ENCODE results near the gene CPN1.
A peak's percentile ranks its signal among the peaks of the same experiment; 100 is the strongest.
"Not testable (repeated sequence)": the region's sequence is repeated elsewhere in the genome, so short reads cannot be mapped to it uniquely, and the experiment has no call there.

CPN1 gene

DNA sequence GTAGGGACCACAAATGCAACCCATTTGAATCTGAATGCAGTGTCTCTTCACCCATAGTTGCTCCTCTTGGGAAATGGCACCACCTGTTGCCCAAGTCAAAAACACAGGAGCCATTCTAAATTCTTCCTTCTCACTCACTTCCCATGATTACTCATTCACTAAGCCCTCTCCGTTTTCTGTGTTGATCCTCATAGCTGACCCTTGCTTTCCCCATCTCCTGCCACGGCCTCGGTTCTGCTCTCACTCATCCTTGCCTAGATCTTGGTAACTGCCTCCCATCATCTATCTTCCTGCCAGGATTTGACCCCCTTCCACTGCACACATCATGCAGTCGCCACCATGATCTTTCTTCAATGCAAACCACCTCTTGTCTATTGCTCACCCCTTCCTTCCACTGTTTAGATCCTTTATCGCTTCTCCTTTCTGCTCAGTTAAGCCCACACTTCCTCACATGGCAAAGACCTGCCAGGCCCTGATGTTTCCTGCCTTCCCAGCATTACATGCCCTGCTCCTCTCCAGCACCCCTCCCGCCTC lies 19.0 kb upstream of the CPN1 start:
- no peaks in the 10 kb centered on the region for H3K9me2 ChIP-seq (replicated peaks; ENCODE audit: low read depth, low read length)
- no peak overlapping the region for H3K4me3 ChIP-seq (ENCODE audit: low read length, poor library complexity, severe bottlenecking)
- no peaks in the 10 kb centered on the region for H3K4me1 ChIP-seq (ENCODE audit: insufficient read depth, low read length, poor library complexity, severe bottlenecking)
- H3K9me3 ChIP-seq (ENCODE audit: insufficient read depth, low read depth, low read length): no peaks in the 10 kb centered on the region
- no peak overlapping the region for H2AFZ ChIP-seq (ENCODE audit: low read length)
- no peak for TF ChIP-seq EZH2phosphoT487 (IDR thresholded peaks at IDR 0.05; ENCODE audit: borderline replicate concordance)
- TF ChIP-seq, protein P1, sequence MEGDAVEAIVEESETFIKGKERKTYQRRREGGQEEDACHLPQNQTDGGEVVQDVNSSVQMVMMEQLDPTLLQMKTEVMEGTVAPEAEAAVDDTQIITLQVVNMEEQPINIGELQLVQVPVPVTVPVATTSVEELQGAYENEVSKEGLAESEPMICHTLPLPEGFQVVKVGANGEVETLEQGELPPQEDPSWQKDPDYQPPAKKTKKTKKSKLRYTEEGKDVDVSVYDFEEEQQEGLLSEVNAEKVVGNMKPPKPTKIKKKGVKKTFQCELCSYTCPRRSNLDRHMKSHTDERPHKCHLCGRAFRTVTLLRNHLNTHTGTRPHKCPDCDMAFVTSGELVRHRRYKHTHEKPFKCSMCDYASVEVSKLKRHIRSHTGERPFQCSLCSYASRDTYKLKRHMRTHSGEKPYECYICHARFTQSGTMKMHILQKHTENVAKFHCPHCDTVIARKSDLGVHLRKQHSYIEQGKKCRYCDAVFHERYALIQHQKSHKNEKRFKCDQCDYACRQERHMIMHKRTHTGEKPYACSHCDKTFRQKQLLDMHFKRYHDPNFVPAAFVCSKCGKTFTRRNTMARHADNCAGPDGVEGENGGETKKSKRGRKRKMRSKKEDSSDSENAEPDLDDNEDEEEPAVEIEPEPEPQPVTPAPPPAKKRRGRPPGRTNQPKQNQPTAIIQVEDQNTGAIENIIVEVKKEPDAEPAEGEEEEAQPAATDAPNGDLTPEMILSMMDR (conservative IDR thresholded peaks at IDR 0.05; ENCODE audit: low read length): peak; percentile 42
- no peaks in the 10 kb centered on the region for H3K36me3 ChIP-seq (ENCODE audit: insufficient read depth, low read length)
- no peaks in the 10 kb centered on the region for H3F3A ChIP-seq (ENCODE audit: low read depth)
- no peaks in the 10 kb centered on the region for H4K20me1 ChIP-seq (ENCODE audit: insufficient read depth, low read length, poor library complexity, severe bottlenecking)
- H3K27me3 ChIP-seq (ENCODE audit: insufficient read depth, low read length, poor library complexity, severe bottlenecking): no peaks in the 10 kb centered on the region
- no peak overlapping the region for H3K4me2 ChIP-seq (ENCODE audit: low read depth, low read length, poor library complexity, severe bottlenecking)
- H3K9ac ChIP-seq (ENCODE audit: low read depth, low read length, poor library complexity, severe bottlenecking): no peak overlapping the region
- no peaks in the 10 kb centered on the region for H3K79me2 ChIP-seq (ENCODE audit: insufficient read depth, low read length)

DNA sequence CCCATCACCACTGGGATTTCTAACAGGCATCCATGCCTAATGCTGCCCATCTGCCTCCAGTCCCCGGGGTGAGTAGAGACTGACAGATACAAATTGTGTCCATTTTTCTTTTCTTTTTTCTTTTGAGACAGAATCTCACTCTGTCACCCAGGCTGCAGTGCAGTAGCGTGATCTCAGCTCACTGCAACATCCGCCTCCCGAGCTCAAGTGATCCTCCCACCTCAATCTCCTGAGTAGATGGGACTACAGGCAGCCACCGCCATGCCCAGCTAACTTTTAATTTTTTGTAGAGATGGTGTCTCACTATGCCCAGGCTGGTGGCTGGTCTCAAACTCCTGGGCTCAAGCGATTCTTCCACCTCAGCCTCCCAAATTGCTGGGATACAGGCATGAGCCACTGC lies 7.6 kb upstream of the CPN1 start:
- H3K9me2 ChIP-seq (replicated peaks; ENCODE audit: low read depth, low read length): no peaks in the 10 kb centered on the region
- no peak overlapping the region for H2AFZ ChIP-seq (ENCODE audit: low read length)
- TF ChIP-seq EZH2phosphoT487 (IDR thresholded peaks at IDR 0.05; ENCODE audit: borderline replicate concordance): no peak
- TF ChIP-seq, protein P1 (conservative IDR thresholded peaks at IDR 0.05; ENCODE audit: low read length): no peak
- no peak overlapping the region for H3K4me3 ChIP-seq (ENCODE audit: low read length, poor library complexity, severe bottlenecking)
- H3F3A ChIP-seq (ENCODE audit: low read depth): no peaks in the 10 kb centered on the region
- no peaks in the 10 kb centered on the region for H3K4me1 ChIP-seq (ENCODE audit: insufficient read depth, low read length, poor library complexity, severe bottlenecking)
- H3K36me3 ChIP-seq (ENCODE audit: insufficient read depth, low read length): no peaks in the 10 kb centered on the region
- H3K4me2 ChIP-seq (ENCODE audit: low read depth, low read length, poor library complexity, severe bottlenecking): no peak overlapping the region
- H3K27me3 ChIP-seq (ENCODE audit: insufficient read depth, low read length, poor library complexity, severe bottlenecking): no peaks in the 10 kb centered on the region
- H3K9me3 ChIP-seq (ENCODE audit: insufficient read depth, low read depth, low read length): no peaks in the 10 kb centered on the region
- no peaks in the 10 kb centered on the region for H4K20me1 ChIP-seq (ENCODE audit: insufficient read depth, low read length, poor library complexity, severe bottlenecking)
- H3K9ac ChIP-seq (ENCODE audit: low read depth, low read length, poor library complexity, severe bottlenecking): no peak overlapping the region
- no peaks in the 10 kb centered on the region for H3K79me2 ChIP-seq (ENCODE audit: insufficient read depth, low read length)

DNA sequence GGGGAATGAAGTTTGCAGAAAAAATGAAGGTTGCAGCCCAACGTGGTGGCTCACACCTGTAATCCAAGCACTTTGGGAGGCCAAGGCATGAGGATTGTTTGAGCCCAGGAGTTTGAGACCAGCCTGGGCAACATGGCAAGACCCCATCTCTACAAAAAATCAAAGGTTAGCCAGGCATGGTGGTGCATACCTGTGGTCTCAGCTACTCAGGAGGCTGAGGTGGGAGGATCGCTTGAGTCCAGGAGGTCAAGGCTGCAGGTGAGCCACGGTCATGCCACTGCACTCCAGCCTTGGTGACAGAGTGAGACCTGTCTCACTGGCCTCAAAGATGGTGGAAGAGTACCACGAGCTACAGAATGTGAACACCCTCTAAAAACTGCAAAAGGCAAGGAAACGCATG lies 5.0 kb upstream of the CPN1 start:
- not testable (repeated sequence) for H3K4me2 ChIP-seq (ENCODE audit: low read depth, low read length, poor library complexity, severe bottlenecking); H3F3A ChIP-seq (ENCODE audit: low read depth); H3K9me2 ChIP-seq (replicated peaks; ENCODE audit: low read depth, low read length); H3K27me3 ChIP-seq (ENCODE audit: insufficient read depth, low read length, poor library complexity, severe bottlenecking); H3K4me3 ChIP-seq (ENCODE audit: low read length, poor library complexity, severe bottlenecking); H3K4me1 ChIP-seq (ENCODE audit: insufficient read depth, low read length, poor library complexity, severe bottlenecking); H4K20me1 ChIP-seq (ENCODE audit: insufficient read depth, low read length, poor library complexity, severe bottlenecking); H2AFZ ChIP-seq (ENCODE audit: low read length); H3K79me2 ChIP-seq (ENCODE audit: insufficient read depth, low read length); H3K36me3 ChIP-seq (ENCODE audit: insufficient read depth, low read length); H3K9me3 ChIP-seq (ENCODE audit: insufficient read depth, low read depth, low read length); H3K9ac ChIP-seq (ENCODE audit: low read depth, low read length, poor library complexity, severe bottlenecking)

DNA sequence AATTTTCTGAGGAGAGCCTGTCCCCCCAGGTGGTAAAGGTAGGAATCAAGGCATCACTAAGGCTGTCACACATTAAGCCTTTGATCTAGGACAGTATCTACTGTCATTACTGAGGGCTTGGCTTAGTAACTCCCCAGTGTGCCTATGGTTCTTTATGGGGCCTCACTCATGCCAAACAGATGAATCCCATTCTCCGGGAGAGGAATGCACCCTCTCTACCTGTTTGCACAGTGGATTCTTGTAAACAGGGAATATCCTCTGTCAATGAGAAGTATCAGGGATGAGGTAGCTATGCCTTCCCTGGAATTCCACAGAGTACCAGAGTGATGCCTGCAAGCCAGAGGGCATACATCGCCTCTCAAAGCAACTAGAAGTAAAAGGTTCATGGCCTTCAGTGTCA lies 3.9 kb upstream of the CPN1 start:
- H3F3A ChIP-seq (ENCODE audit: low read depth): no peaks in the 10 kb centered on the region
- no peaks in the 10 kb centered on the region for H3K27me3 ChIP-seq (ENCODE audit: insufficient read depth, low read length, poor library complexity, severe bottlenecking)
- no peak overlapping the region for H3K4me2 ChIP-seq (ENCODE audit: low read depth, low read length, poor library complexity, severe bottlenecking)
- no peaks in the 10 kb centered on the region for H4K20me1 ChIP-seq (ENCODE audit: insufficient read depth, low read length, poor library complexity, severe bottlenecking)
- H3K36me3 ChIP-seq (ENCODE audit: insufficient read depth, low read length): no peaks in the 10 kb centered on the region
- H2AFZ ChIP-seq (ENCODE audit: low read length): no peak overlapping the region
- TF ChIP-seq EZH2phosphoT487 (IDR thresholded peaks at IDR 0.05; ENCODE audit: borderline replicate concordance): no peak
- TF ChIP-seq, protein P1 (conservative IDR thresholded peaks at IDR 0.05; ENCODE audit: low read length): no peak
- no peak overlapping the region for H3K4me3 ChIP-seq (ENCODE audit: low read length, poor library complexity, severe bottlenecking)
- H3K4me1 ChIP-seq (ENCODE audit: insufficient read depth, low read length, poor library complexity, severe bottlenecking): no peaks in the 10 kb centered on the region
- no peaks in the 10 kb centered on the region for H3K79me2 ChIP-seq (ENCODE audit: insufficient read depth, low read length)
- H3K9ac ChIP-seq (ENCODE audit: low read depth, low read length, poor library complexity, severe bottlenecking): no peak overlapping the region
- no peaks in the 10 kb centered on the region for H3K9me3 ChIP-seq (ENCODE audit: insufficient read depth, low read depth, low read length)
- H3K9me2 ChIP-seq (replicated peaks; ENCODE audit: low read depth, low read length): no peaks in the 10 kb centered on the region
